ENCODE measurements around the gene USP6NL.

USP6NL gene

GRCh38 chr10:11415095-11415494 lies 196.4 kb downstream of the USP6NL start:
- WGBS, 2 donors (ENCODE audit: extremely low coverage in 2 of 2, insufficient read length in 2 of 2, insufficient replicate concordance in 1 of 2): no CpG with 5 or more reads among the region's 5 CpGs
- H3K9me3 ChIP-seq (replicated peaks in 1 of 2; ENCODE audit: control insufficient read depth in 2 of 2, insufficient read depth in 1 of 2, low read depth in 1 of 2, low read length in 2 of 2): peaks cover 5 to 9% of the 10 kb centered on the region in 2 donors

GRCh38 chr10:11414314-11415038 lies 197.0 kb downstream of the USP6NL start:
- no peak overlapping the region for H2AK5ac ChIP-seq (ENCODE audit: low read depth, low read length)
- H2BK12ac ChIP-seq (ENCODE audit: low read length): no peak overlapping the region
- no peak overlapping the region for H4K91ac ChIP-seq (ENCODE audit: low read depth, low read length, poor library complexity)
- no peak overlapping the region for H3K4me3 ChIP-seq (ENCODE audit: low read length in 2 of 2)
- peaks cover 5 to 9% of the 10 kb centered on the region in 2 donors for H3K9me3 ChIP-seq (replicated peaks in 1 of 2; ENCODE audit: control insufficient read depth in 2 of 2, insufficient read depth in 1 of 2, low read depth in 1 of 2, low read length in 2 of 2)
- peaks cover 0 to 9% of the 10 kb centered on the region in 2 donors for H3K4me1 ChIP-seq (ENCODE audit: control insufficient read depth in 2 of 2, insufficient read depth in 1 of 2, low read depth in 1 of 2, low read length in 2 of 2)
- no peak overlapping the region for H3K4me2 ChIP-seq (ENCODE audit: insufficient read depth, low read length, poor library complexity, severe bottlenecking)
- no peak overlapping the region for H2BK120ac ChIP-seq (ENCODE audit: low read depth, low read length)
- WGBS, 2 donors (ENCODE audit: extremely low coverage in 2 of 2, insufficient read length in 2 of 2, insufficient replicate concordance in 1 of 2): no CpG with 5 or more reads among the region's 7 CpGs
- H3K27me3 ChIP-seq (ENCODE audit: control insufficient read depth in 3 of 3, insufficient read depth in 3 of 3, low read depth in 1 of 3, low read length in 3 of 3): no peaks in the 10 kb centered on the region
- no peak overlapping the region for H2BK5ac ChIP-seq (ENCODE audit: low read length)
- H2AFZ ChIP-seq (ENCODE audit: low read length): peak overlapping the region; percentile 54
- no peak for DNase-seq (ENCODE audit: low spot score)
- no peak overlapping the region for H3K14ac ChIP-seq (ENCODE audit: low read length)
- no peak overlapping the region for H3K18ac ChIP-seq (ENCODE audit: low read length)
- H3K79me1 ChIP-seq (ENCODE audit: low read depth, low read length): no peaks in the 10 kb centered on the region
- H3K36me3 ChIP-seq (replicated peaks in 1 of 2; ENCODE audit: control insufficient read depth in 2 of 2, insufficient read depth in 2 of 2, low read length in 2 of 2): no peaks in the 10 kb centered on the region
- H2BK15ac ChIP-seq (ENCODE audit: low read length): no peak overlapping the region
- H3K9ac ChIP-seq (ENCODE audit: low read depth, low read length, poor library complexity): no peak overlapping the region
- no peak overlapping the region for H3K4ac ChIP-seq (ENCODE audit: low read length)
- no peak overlapping the region for H3K23ac ChIP-seq (ENCODE audit: low read depth, low read length, poor library complexity)
- H3K27ac ChIP-seq (replicated peaks; ENCODE audit: low read length): no peak overlapping the region
- no peak overlapping the region for H4K8ac ChIP-seq (ENCODE audit: low read depth, low read length)

More at GRCh38 chr10:11415095-11415494, 196.4 kb downstream of the USP6NL start:
- Histone ChIP-seq H3K79me1 (ENCODE audit: low read depth, low read length) (no peaks in the 10 kb centered on the region), H2BK15ac (ENCODE audit: low read length) (no peak overlapping the region), H2BK120ac (ENCODE audit: low read depth, low read length) (no peak overlapping the region), H3K4me1 (ENCODE audit: control insufficient read depth in 2 of 2, insufficient read depth in 1 of 2, low read depth in 1 of 2, low read length in 2 of 2) (peaks cover 0 to 9% of the 10 kb centered on the region in 2 donors), H3K27me3 (ENCODE audit: control insufficient read depth in 3 of 3, insufficient read depth in 3 of 3, low read depth in 1 of 3, low read length in 3 of 3) (no peaks in the 10 kb centered on the region), H2AFZ (ENCODE audit: low read length) (peak overlapping the region; percentile 54), H3K4me3 (ENCODE audit: low read length in 2 of 2) (no peak overlapping the region), H2BK5ac (ENCODE audit: low read length) (no peak overlapping the region), H4K91ac (ENCODE audit: low read depth, low read length, poor library complexity) (no peak overlapping the region), H3K23ac (ENCODE audit: low read depth, low read length, poor library complexity) (no peak overlapping the region), H3K36me3 (replicated peaks in 1 of 2; ENCODE audit: control insufficient read depth in 2 of 2, insufficient read depth in 2 of 2, low read length in 2 of 2) (no peaks in the 10 kb centered on the region), H3K27ac (replicated peaks; ENCODE audit: low read length) (no peak overlapping the region), H2BK12ac (ENCODE audit: low read length) (no peak overlapping the region), H3K4ac (ENCODE audit: low read length) (no peak overlapping the region), H4K8ac (ENCODE audit: low read depth, low read length) (no peak overlapping the region), H3K4me2 (ENCODE audit: insufficient read depth, low read length, poor library complexity, severe bottlenecking) (no peak overlapping the region), H2AK5ac (ENCODE audit: low read depth, low read length) (no peak overlapping the region), H3K18ac (ENCODE audit: low read length) (peak overlapping the region; percentile 30), H3K9ac (ENCODE audit: low read depth, low read length, poor library complexity) (no peak overlapping the region), H3K14ac (ENCODE audit: low read length) (no peak overlapping the region)
- DNase-seq (ENCODE audit: low spot score): no peak

GRCh38 chr10:11411926-11412545 lies 199.4 kb downstream of the USP6NL start:
- no peak overlapping the region for H3K9ac ChIP-seq (ENCODE audit: low read depth, low read length, poor library complexity)
- H3K4me3 ChIP-seq (ENCODE audit: low read length in 2 of 2): no peak overlapping the region
- no peak overlapping the region for H3K27ac ChIP-seq (replicated peaks; ENCODE audit: low read length)
- no peak for DNase-seq (ENCODE audit: low spot score)
- H2BK12ac ChIP-seq (ENCODE audit: low read length): no peak overlapping the region
- H3K14ac ChIP-seq (ENCODE audit: low read length): no peak overlapping the region
- no peak overlapping the region for H3K4me2 ChIP-seq (ENCODE audit: insufficient read depth, low read length, poor library complexity, severe bottlenecking)
- whole genome bisulfite sequencing, 2 donors (ENCODE audit: extremely low coverage in 2 of 2, insufficient read length in 2 of 2, insufficient replicate concordance in 1 of 2): no CpG with 5 or more reads among the region's 2 CpGs
- no peaks in the 10 kb centered on the region for H3K27me3 ChIP-seq (ENCODE audit: control insufficient read depth in 3 of 3, insufficient read depth in 3 of 3, low read depth in 1 of 3, low read length in 3 of 3)
- H4K91ac ChIP-seq (ENCODE audit: low read depth, low read length, poor library complexity): no peak overlapping the region
- no peaks in the 10 kb centered on the region for H3K79me1 ChIP-seq (ENCODE audit: low read depth, low read length)
- peaks cover 5 to 9% of the 10 kb centered on the region in 2 donors for H3K9me3 ChIP-seq (replicated peaks in 1 of 2; ENCODE audit: control insufficient read depth in 2 of 2, insufficient read depth in 1 of 2, low read depth in 1 of 2, low read length in 2 of 2)
- H2AK5ac ChIP-seq (ENCODE audit: low read depth, low read length): no peak overlapping the region
- H3K36me3 ChIP-seq (replicated peaks in 1 of 2; ENCODE audit: control insufficient read depth in 2 of 2, insufficient read depth in 2 of 2, low read length in 2 of 2): no peaks in the 10 kb centered on the region
- H2BK5ac ChIP-seq (ENCODE audit: low read length): no peak overlapping the region
- no peak overlapping the region for H3K4ac ChIP-seq (ENCODE audit: low read length)
- H3K4me1 ChIP-seq (ENCODE audit: control insufficient read depth in 2 of 2, insufficient read depth in 1 of 2, low read depth in 1 of 2, low read length in 2 of 2): peaks cover 0 to 9% of the 10 kb centered on the region in 2 donors
- no peak overlapping the region for H3K23ac ChIP-seq (ENCODE audit: low read depth, low read length, poor library complexity)
- no peak overlapping the region for H2BK15ac ChIP-seq (ENCODE audit: low read length)
- H4K8ac ChIP-seq (ENCODE audit: low read depth, low read length): no peak overlapping the region
- H2BK120ac ChIP-seq (ENCODE audit: low read depth, low read length): no peak overlapping the region
- no peak overlapping the region for H2AFZ ChIP-seq (ENCODE audit: low read length)
- no peak overlapping the region for H3K18ac ChIP-seq (ENCODE audit: low read length)

DNA sequence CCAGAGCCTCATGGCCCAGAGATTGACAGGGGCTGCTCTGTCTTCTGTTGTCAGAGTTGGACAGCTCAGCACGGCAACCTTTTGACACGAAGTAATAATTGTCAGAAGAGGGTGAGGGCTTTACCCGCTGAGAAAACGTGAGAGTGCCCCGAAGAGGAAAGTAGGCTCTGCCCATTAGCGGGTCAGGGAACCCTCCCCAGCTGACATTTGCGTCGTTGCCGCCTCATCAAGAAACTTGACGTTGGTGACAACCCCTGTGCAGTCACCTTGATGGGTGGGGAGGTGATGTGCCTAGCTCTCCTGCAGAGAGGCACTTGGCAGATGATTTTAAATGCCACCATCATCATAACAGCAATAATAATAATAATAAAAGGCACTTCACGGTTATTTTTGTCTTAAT lies 202.1 kb downstream of the USP6NL start:
- Histone ChIP-seq H2AFZ (ENCODE audit: low read length) (no peak overlapping the region), H3K9me3 (replicated peaks in 1 of 2; ENCODE audit: control insufficient read depth in 2 of 2, insufficient read depth in 1 of 2, low read depth in 1 of 2, low read length in 2 of 2) (peaks cover 5 to 9% of the 10 kb centered on the region in 2 donors), H2BK120ac (ENCODE audit: low read depth, low read length) (no peak overlapping the region), H3K27ac (replicated peaks; ENCODE audit: low read length) (no peak overlapping the region), H3K4me1 (ENCODE audit: control insufficient read depth in 2 of 2, insufficient read depth in 1 of 2, low read depth in 1 of 2, low read length in 2 of 2) (peaks cover 0 to under 1% of the 10 kb centered on the region in 2 donors), H4K91ac (ENCODE audit: low read depth, low read length, poor library complexity) (no peak overlapping the region), H2BK5ac (ENCODE audit: low read length) (no peak overlapping the region), H3K14ac (ENCODE audit: low read length) (no peak overlapping the region), H4K8ac (ENCODE audit: low read depth, low read length) (no peak overlapping the region), H3K36me3 (replicated peaks in 1 of 2; ENCODE audit: control insufficient read depth in 2 of 2, insufficient read depth in 2 of 2, low read length in 2 of 2) (no peaks in the 10 kb centered on the region), H2BK15ac (ENCODE audit: low read length) (no peak overlapping the region), H3K27me3 (ENCODE audit: control insufficient read depth in 3 of 3, insufficient read depth in 3 of 3, low read depth in 1 of 3, low read length in 3 of 3) (no peaks in the 10 kb centered on the region), H3K4ac (ENCODE audit: low read length) (no peak overlapping the region), H2BK12ac (ENCODE audit: low read length) (no peak overlapping the region), H3K79me1 (ENCODE audit: low read depth, low read length) (no peaks in the 10 kb centered on the region), H3K23ac (ENCODE audit: low read depth, low read length, poor library complexity) (no peak overlapping the region), H2AK5ac (ENCODE audit: low read depth, low read length) (no peak overlapping the region), H3K4me3 (ENCODE audit: low read length in 2 of 2) (no peak overlapping the region), H3K4me2 (ENCODE audit: insufficient read depth, low read length, poor library complexity, severe bottlenecking) (no peak overlapping the region), H3K9ac (ENCODE audit: low read depth, low read length, poor library complexity) (no peak overlapping the region), H3K18ac (ENCODE audit: low read length) (peak overlapping the region; percentile 55)
- no peak for DNase-seq (ENCODE audit: low spot score)
- no CpG with 5 or more reads among the region's 11 CpGs for WGBS, 2 donors (ENCODE audit: extremely low coverage in 2 of 2, insufficient read length in 2 of 2, insufficient replicate concordance in 1 of 2)
